ENCODE data around the gene PIWIL1. TPM values are rescaled to one million over a fixed set of nuclear protein-coding genes. Genes with fewer than 3 reads are reported as not detected.

Gene PIWIL1
- total RNA-seq, 1 experiment from 2014 or later, result not detected

DNA sequence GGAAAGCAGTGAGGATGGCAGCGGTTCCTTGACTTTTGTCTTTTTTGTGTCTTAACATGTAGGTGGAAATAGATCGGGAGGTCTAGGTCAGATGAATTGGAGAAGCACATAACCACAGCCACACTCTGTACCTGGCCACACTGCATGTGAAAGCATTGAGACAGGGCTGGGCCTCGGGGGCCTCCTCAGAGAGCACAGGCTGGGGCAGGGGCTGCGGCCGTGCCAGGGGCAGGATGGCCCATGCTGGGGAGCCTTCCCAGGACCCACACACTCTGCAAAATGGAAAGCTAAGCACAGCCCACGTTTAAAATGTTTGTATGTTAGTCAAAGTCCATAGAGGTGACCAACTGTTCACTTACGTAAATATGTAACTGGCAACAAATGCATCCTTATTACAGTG, 76.7 kb downstream of the PIWIL1 start:
- H3K79me2 ChIP-seq (ENCODE audit: low read length), result no peaks in the 10 kb centered on the region
- DNase-seq (no peak), ATAC-seq (no peak)
- H3K36me3 ChIP-seq (ENCODE audit: low read depth, low read length), result no peaks in the 10 kb centered on the region
- no peaks in the 10 kb centered on the region for H4K20me1 ChIP-seq (ENCODE audit: low read length)
- no peak overlapping the region for H3K4me2 ChIP-seq (ENCODE audit: low read length)
- H2AFZ ChIP-seq (ENCODE audit: low read length), result no peak overlapping the region
- H3K9me2 ChIP-seq (replicated peaks; ENCODE audit: low read length), result no peaks in the 10 kb centered on the region
- no peak overlapping the region for H3K27ac ChIP-seq (ENCODE audit: low read length)
- H3K9me3 ChIP-seq (ENCODE audit: low read length), result no peaks in the 10 kb centered on the region
- H3K4me1 ChIP-seq (ENCODE audit: insufficient read depth, low read length), result no peaks in the 10 kb centered on the region
- no peak overlapping the region for H3K4me3 ChIP-seq (ENCODE audit: low read length)
- no TSS peak for BruUV-seq (replicated peaks)
- CTCF ChIA-PET, result no interaction called here
- TF ChIP-seq EZH2phosphoT487 (IDR thresholded peaks at IDR 0.05; ENCODE audit: borderline replicate concordance, low read length) (no peak), EZH2 (IDR thresholded peaks at IDR 0.05; ENCODE audit: low read length, unreplicated experiment) (no peak)
- TF ChIP-seq, protein P1, sequence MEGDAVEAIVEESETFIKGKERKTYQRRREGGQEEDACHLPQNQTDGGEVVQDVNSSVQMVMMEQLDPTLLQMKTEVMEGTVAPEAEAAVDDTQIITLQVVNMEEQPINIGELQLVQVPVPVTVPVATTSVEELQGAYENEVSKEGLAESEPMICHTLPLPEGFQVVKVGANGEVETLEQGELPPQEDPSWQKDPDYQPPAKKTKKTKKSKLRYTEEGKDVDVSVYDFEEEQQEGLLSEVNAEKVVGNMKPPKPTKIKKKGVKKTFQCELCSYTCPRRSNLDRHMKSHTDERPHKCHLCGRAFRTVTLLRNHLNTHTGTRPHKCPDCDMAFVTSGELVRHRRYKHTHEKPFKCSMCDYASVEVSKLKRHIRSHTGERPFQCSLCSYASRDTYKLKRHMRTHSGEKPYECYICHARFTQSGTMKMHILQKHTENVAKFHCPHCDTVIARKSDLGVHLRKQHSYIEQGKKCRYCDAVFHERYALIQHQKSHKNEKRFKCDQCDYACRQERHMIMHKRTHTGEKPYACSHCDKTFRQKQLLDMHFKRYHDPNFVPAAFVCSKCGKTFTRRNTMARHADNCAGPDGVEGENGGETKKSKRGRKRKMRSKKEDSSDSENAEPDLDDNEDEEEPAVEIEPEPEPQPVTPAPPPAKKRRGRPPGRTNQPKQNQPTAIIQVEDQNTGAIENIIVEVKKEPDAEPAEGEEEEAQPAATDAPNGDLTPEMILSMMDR (conservative IDR thresholded peaks at IDR 0.05; ENCODE audit: low read depth, low read length), result no peak
- H3F3A ChIP-seq (ENCODE audit: low read length, unreplicated experiment), result no peaks in the 10 kb centered on the region
- intact Hi-C loops (cut with micrococcal nuclease), result no loop called here
- H3K27me3 ChIP-seq (ENCODE audit: low read length), result no peaks in the 10 kb centered on the region
- no peak overlapping the region for H3K9ac ChIP-seq (ENCODE audit: low read length)
- POLR2A ChIA-PET (ENCODE audit: unreplicated experiment), result no interaction called here

DNA sequence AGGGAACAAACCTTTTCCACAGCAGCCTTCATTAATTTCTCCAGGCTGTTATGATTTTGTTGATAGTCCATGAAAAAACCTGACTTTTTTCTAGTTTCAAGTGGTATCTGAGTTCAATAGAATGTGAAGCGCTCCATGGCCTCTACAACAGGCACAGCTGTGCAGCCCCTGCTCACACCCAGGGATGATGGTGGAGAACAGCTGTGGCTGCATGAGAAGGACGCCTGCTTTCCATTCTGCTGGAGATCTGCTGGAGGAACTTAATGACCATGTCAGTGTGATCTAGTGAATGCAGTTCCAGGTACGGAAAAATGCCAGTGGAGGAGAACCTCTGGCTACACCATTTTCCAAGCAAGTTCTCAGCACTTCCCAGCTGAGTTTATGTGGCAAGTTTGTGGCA, 80.6 kb downstream of the PIWIL1 start:
- Histone ChIP-seq H2AFZ (ENCODE audit: low read length) (no peak overlapping the region), H3K79me2 (ENCODE audit: low read length) (no peaks in the 10 kb centered on the region), H3K9ac (ENCODE audit: low read length) (no peak overlapping the region), H3K27me3 (ENCODE audit: low read length) (no peaks in the 10 kb centered on the region), H3K27ac (ENCODE audit: low read length) (no peak overlapping the region), H3F3A (ENCODE audit: low read length, unreplicated experiment) (no peaks in the 10 kb centered on the region), H4K20me1 (ENCODE audit: low read length) (no peaks in the 10 kb centered on the region), H3K9me2 (replicated peaks; ENCODE audit: low read length) (no peaks in the 10 kb centered on the region), H3K4me1 (ENCODE audit: insufficient read depth, low read length) (no peaks in the 10 kb centered on the region), H3K9me3 (ENCODE audit: low read length) (no peaks in the 10 kb centered on the region), H3K4me3 (ENCODE audit: low read length) (no peak overlapping the region), H3K4me2 (ENCODE audit: low read length) (no peak overlapping the region), H3K36me3 (ENCODE audit: low read depth, low read length) (no peaks in the 10 kb centered on the region)
- CTCF ChIA-PET, result no interaction called here
- no peak for ATAC-seq
- BruUV-seq (replicated peaks), result no TSS peak
- POLR2A ChIA-PET (ENCODE audit: unreplicated experiment), result no interaction called here
- intact Hi-C loops (cut with micrococcal nuclease), result no loop called here
- DNase-seq, result no peak
- TF ChIP-seq, protein P1 (conservative IDR thresholded peaks at IDR 0.05; ENCODE audit: low read depth, low read length), result no peak
- TF ChIP-seq EZH2 (IDR thresholded peaks at IDR 0.05; ENCODE audit: low read length, unreplicated experiment), result no peak
- no peak for TF ChIP-seq EZH2phosphoT487 (IDR thresholded peaks at IDR 0.05; ENCODE audit: borderline replicate concordance, low read length)

- intact Hi-C loops (cut with micrococcal nuclease), result no loop called here
- H3F3A ChIP-seq (ENCODE audit: low read length, unreplicated experiment), result no peaks in the 10 kb centered on the region
- DNase-seq (no peak), ATAC-seq (no peak)
- no peaks in the 10 kb centered on the region for H3K27me3 ChIP-seq (ENCODE audit: low read length)
- no peaks in the 10 kb centered on the region for H3K4me1 ChIP-seq (ENCODE audit: insufficient read depth, low read length)
- no TSS peak for BruUV-seq (replicated peaks)
- no peaks in the 10 kb centered on the region for H3K79me2 ChIP-seq (ENCODE audit: low read length)
- no peaks in the 10 kb centered on the region for H3K9me2 ChIP-seq (replicated peaks; ENCODE audit: low read length)
- no peak overlapping the region for H3K4me3 ChIP-seq (ENCODE audit: low read length)
- H3K9ac ChIP-seq (ENCODE audit: low read length), result no peak overlapping the region
- H3K4me2 ChIP-seq (ENCODE audit: low read length), result no peak overlapping the region
- H3K36me3 ChIP-seq (ENCODE audit: low read depth, low read length), result no peaks in the 10 kb centered on the region
- no peak overlapping the region for H3K27ac ChIP-seq (ENCODE audit: low read length)
- H3K9me3 ChIP-seq (ENCODE audit: low read length), result no peaks in the 10 kb centered on the region
- no peaks in the 10 kb centered on the region for H4K20me1 ChIP-seq (ENCODE audit: low read length)
- ChIA-PET CTCF (no interaction called here), POLR2A (ENCODE audit: unreplicated experiment) (no interaction called here)
- H2AFZ ChIP-seq (ENCODE audit: low read length), result no peak overlapping the region
- TF ChIP-seq EZH2phosphoT487 (IDR thresholded peaks at IDR 0.05; ENCODE audit: borderline replicate concordance, low read length) (no peak), EZH2 (IDR thresholded peaks at IDR 0.05; ENCODE audit: low read length, unreplicated experiment) (no peak)
- TF ChIP-seq, protein P1 (conservative IDR thresholded peaks at IDR 0.05; ENCODE audit: low read depth, low read length), result no peak
Observed at GRCh38 chr12:130419116-130419515, 81.4 kb downstream of the PIWIL1 start.

All from PC-3 (cell line).